Hematopoietic multipotent progenitor cell treated with erythropoietin and hydrocortisone succinate and interleukin-3 and kit ligand, for 15 days (in vitro differentiated cells): ENCODE results near the gene VDR.
"Not testable (repeated sequence)": the region's sequence is repeated elsewhere in the genome, so short reads cannot be mapped to it uniquely, and the experiment has no call there.

Experiments
- DNase-seq: peaks from one replicate; pipeline ENCODE4 v3.0.0-alpha.2; 2015; ENCODE audit warnings: low spot score

Gene VDR

DNA sequence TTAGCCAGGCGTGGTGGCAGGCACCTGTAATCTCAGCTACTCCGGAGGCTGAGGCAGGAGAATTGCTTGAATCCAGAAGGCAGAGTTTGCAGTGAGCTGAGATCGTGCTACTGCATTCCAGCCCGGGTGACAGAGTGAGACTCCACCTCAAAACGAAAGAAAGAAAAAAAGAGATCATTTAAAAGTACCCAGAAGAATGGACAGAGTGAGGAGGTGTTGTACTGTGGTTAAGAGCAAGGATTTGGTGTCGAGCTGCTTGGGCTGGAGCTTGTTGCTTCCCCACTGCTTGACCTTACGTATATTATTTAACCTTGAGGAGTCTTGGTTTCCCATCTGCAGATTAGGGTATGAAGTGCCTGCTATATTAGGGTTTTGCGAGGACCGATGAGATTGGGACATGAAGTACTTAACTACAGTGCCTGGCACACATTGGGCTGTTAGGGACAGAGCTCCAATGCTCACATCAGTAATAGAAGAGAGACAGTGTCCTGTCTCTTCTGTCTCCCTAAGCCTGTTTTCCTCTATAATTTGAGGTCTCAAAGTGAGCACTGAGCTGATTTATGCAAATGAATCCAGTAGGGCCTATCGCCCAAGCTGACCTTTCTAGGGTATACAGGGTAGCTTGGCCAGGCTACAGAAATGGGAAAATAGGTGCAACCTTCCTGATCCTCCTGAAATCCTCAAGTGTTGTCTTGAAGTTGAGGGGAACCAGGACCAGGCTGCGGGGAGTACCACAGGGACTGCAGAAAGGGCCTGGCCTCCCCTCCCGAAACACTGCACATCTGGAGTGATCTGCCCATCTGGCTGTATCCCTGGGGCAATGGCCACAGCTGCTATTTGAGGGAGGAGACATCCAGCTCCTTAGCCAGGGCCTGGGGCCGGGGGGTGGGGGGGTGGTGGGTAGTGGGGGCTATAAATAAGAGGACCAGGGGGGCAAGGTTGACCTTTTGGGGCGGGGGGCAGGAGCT lies 76.5 kb downstream of the VDR start:
- DNase-seq: no peak

DNA sequence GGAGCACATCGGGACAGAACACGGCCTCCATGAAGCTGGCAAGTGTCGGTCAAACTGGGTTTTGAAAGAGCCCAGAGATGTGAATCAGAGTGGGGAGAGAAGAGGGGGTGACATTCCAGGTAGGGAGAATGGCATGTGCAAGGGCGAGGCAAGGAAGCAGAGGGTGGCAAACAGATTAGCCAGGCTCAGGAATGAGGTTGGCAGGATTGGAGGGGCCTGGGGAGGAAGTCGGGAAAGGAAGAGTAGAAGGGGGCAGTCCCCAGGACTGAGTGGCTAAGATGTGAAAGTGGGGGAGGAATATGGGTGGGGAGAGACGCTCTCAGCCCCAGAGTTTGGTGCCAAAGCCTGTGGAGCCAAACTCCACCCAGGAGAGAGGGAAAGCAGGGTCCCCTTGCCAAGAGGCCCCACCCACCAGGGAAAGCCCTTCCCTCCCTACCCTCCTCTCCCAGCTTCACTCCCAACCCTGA lies 79.6 kb downstream of the VDR start:
- no peak for DNase-seq

DNA sequence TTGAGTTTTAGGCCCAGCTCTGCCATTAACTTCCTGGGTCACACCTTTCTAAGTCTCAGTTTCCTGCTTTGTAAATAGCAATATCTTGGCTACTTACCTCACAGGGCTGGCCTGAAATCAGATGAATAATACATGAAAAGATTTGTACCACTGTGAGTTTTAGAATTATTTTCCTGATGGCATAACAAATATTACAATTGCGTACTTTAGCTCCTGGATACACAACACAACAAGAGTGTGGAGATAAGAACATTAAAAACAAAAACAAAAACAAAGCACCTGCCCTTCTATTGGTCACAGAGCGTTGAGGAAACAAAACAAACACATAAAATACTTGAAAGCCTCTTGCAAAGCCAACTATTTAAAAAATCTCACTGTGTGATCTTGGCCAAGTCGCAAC lies 80.2 kb downstream of the VDR start:
- no peak for DNase-seq

DNA sequence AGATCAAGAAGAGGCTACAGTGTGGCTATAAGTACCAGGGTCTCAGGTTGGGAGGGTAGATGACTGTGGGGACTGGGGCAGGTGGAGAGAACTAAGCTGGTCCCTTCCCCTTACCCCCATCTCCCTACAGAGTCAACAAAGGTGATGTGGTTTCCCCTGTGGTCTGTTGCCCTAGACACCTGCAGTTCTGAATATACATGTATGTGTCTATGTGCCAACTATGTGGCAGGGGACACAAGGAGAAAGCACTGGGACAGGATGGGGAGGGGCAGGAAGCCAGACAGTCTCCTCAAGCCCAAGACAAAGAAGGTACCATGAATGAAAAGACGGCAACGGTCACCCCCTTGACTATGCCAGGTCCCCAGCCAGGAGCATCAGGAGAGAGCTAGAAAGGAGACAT lies 80.6 kb downstream of the VDR start:
- DNase-seq: no peak

DNA sequence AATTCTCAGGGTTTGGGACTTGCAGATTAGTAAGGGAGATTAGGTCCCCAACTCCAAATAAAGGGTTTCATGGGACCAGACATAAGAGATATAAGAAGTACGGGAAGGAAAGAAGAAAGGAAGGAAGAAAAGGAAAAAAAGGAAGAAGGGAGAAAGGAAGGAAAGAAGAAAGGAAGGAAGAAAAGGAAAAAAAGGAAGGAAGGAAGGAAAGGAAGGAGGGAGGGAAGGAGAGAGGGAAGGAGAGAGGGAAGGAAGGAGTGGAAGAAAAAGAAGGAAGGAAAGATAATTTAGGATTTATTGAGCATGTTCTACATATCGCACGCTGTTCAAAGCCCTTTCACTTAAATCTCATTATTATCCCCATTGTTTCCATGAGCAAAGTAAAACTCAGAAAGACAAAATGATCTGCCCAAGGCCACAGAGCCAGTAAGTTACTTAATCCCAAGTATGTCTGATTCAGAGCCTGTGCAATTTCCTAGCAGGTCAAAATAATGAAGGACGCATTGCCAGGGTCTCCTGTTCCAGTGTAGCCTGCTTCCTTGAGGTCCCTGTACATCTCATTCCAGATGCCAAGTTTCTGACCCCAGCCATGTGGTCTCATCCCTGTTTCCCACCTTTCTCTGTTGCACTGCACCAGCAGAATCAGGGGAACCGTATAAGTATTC lies 81.2 kb downstream of the VDR start:
- DNase-seq: no peak

DNA sequence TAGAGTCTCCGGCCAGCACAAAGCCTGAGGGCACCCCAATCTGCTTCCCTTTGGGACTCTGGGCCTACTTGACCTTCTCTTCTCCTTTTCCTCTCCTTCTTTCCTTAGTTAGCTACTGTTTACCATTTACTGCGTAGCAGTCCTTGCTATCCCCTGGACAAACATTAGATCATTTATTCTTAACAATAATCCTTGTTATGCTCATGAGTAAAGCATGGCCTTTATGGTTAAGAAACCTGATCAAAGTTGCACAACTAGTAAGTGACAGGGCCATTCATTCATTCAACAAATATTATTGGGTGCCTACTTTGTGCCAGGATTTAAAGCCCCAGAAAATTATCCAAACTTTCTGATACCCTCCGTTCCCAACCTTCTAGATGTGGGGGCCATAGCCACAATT lies 81.9 kb downstream of the VDR start:
- no peak for DNase-seq

DNA sequence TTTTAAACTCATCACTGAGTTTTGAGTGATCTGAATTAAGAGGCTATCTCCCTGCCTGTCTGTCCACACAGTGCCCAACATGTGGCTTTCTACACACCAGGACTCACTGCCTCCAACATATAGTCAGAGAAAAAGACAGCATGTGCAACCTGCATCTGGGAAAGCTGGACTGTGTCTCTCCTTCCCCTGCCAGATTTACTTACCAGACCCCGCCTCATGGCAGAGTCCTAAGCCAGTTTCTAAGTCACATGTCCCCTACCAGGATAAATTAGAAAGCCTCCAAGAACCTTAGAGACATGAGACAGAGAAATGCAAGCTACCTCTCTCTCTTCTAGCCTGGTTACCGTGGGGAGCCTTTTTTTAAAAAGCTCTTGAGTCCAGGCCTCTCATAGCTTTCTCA lies 82.4 kb downstream of the VDR start:
- no peak for DNase-seq

DNA sequence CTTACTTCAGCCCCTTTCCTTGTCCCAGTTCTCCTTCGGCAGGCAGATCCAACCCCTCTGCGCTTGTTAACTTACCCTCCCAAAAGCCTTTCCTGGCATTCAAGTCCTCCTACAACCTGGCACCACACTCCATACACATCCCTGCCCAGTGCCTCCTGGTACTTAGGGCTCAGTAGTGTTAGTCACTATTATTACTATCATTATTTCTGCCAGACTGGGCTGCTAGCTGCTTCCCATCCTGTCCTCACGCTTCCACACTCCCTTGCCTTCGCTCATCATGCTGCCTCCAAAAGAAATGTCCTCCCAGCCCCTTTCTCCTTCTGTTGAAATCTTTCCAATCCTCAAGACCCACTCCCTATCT lies 83.5 kb downstream of the VDR start:
- DNase-seq: no peak

DNA sequence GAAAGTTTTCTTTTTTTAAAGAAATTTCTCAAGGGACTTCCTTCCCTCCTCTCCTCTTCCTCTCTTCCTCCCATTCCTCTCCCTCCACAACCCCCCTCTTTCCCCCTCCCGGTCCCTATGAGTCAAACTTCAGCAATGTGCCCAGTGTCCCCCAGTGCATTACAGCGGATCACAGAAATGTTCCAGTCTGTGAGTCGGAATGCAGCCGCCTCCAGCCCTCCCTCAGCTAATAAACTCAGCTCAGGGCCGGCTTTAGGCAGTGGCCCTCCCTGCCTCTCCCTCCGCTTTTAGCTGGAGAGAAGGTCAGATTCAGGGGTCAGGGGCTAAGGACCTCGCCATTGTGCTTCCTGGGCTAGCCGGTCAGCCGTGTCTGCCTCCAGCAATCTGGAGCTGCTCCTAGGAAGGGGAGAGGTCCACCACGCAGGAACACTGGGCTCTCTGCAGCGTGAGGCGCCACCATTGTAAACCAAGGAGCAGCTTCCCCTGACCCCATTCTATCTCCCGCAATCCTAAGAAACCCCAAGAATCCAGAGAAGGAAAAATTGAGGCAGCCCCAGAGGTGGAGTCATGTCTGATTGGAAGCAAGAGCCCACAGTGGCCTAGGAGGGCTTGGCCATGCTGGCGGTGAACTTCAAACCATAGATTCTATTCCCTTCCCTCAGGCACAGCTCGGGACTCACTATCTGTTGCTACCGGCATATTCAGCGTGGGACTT lies 84.0 kb downstream of the VDR start:
- no peak for DNase-seq

DNA sequence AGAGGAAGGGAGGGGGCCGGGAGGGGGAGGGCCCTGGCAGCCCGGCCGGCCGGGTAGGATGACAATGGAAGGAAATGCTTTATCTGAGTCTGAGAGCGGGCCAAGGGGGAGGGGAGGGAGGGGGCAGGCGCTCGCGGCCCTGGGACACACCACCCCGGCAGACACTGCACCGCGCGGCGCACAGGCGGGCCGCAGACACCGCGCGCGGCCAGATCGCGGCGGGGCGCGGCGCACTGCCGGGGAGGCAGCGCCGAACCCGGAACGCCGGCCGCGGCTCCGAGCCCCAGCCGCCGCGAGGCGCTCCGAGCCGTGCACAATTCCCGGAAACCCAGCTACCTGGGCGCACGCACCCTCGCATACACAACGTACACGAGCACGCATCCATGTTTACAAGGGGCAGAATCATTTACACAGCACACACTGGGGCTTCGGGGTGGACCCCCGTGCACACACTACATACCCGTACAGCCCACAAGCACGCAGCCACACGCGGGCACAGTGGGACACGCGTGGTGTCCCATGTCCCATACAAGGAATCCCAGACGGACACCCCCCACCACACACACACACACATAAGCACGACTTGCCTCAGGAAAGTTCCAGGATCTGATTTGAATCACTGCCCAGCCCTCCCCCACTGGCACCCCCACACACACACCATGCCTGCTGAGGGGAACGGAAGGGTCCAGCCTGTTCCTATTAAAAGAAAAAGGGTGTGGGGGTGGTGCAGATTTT lies 84.7 kb downstream of the VDR start, which contains the start of gene HDAC7:
Gene HDAC7, minus strand, starts transcription at position 8 of the 735 bp plus-strand sequence. CDS start 118 bp downstream, outside the sequence.
- peak; percentile 42 for DNase-seq

DNA sequence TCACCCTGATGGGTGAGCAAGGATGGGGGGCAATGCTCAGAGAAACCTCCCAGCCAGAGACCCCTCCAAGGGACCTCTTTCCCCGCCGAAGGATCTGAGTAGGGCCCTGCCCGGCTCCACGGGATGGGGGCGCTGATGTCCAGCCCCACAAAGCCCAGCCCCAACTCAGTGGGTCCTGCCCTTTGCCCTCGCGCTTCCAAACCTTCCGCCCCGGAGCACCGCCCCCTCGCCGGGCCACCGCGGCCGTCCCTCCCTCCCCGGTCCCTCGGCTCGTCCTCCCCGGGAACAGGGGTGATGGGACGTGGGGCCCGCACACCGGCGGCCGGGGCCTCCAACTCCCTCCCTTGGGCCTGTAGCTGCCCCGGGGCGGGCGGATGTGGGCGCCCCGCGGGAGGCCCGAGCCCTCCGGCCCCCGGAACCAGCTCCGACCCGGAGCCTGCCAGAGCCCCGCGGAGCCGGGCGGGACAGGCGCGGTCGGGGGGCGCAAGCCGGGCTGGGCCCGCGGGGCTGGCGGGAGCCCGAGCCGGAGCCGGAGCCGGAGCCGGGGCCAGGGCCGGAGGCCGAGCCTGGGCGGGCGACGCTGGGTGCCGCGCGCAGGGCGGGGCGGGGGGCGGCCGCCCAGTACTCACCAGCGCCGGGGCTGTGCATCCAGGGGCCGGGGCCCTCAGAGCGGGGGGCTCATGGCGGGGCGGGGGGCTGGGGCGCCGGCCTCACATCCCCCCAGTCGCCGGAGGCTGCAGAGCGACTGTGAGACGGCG lies 85.5 kb downstream of the VDR start:
- DNase-seq: no peak

DNA sequence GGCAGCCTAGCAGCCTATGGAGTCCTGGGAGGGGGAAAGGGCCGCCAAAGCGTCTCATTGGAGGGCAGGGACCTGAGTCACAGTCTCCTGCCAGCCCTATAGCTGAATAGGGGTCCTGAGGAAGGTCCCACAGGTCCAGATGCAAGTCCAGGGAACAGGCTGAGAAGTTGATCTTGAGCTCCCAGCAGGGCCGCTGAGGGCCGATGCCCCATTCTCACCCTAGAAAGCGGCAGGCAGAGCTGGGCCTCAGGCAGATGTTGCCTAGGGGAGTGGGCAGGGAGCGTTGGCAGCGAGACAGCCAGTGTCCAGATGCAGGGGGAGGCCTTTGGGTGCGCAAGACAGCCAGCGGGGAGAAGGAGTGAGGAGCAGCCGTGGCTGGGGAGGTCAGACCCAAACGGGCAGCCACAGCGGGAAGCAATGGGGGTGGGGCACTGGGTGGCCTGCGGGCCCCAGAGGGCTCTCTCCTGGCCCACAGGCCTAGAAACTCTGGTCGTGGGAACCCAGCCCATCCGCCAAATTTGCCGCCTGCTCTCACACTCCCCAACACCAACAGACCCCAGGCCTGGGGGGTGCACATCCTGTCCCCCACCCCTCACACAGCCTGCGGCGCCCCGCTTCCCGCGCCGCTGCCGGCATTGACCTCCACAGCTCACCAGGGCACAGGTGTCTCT lies 86.2 kb downstream of the VDR start:
- no peak for DNase-seq

DNA sequence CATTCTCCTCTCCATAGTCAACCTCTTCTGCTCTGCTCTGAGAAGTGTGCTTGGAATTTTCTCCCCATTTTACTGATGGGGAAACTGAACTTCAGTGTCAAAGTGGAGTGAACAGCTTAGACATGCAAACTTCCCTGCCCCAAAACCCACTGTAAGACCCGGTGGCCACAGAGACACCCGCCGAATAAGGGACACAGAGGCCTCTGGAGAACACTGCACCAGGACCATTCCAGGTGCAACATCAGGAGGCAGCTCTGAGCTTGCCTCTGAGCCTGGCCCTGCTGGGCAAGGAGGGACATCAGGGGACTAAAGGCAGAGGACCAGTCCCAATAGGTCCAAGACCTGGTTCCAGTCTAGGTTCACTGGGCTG lies 86.8 kb downstream of the VDR start:
- DNase-seq: no peak

DNA sequence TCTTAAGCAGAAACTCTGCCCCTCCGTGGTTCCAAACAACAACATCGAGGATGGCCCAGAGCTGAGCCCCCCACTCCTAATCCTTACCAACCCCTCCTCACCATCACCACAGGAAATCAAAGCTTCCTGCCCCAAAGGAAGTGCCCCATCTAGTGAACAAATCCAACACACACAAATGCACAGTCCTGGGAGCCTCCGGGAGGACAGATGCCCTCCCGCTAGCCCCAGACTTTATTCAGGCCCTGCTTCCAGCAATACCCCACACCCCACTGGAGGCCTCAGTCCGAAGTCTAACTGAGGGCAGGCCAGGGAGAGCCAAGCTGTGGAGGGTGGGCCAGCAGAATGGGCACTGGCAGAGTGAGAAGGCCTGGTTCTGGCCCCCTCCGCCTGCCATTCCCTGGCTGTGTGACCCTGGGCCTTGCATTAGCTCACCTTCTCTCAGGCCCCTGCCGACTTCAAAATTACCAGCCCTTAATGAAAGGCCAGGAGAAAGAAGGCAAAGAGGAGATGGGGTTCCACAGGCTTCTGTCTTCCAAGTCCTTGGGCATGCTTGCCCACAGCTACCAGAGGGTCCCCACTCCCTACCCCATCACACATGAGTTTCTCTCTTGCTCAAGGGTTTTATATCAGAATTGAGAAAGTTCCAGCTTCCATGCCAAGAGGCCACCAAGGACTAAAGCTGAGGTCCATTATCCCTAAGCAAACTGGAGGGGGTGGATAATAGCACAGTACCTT lies 87.4 kb downstream of the VDR start:
- DNase-seq: no peak

DNA sequence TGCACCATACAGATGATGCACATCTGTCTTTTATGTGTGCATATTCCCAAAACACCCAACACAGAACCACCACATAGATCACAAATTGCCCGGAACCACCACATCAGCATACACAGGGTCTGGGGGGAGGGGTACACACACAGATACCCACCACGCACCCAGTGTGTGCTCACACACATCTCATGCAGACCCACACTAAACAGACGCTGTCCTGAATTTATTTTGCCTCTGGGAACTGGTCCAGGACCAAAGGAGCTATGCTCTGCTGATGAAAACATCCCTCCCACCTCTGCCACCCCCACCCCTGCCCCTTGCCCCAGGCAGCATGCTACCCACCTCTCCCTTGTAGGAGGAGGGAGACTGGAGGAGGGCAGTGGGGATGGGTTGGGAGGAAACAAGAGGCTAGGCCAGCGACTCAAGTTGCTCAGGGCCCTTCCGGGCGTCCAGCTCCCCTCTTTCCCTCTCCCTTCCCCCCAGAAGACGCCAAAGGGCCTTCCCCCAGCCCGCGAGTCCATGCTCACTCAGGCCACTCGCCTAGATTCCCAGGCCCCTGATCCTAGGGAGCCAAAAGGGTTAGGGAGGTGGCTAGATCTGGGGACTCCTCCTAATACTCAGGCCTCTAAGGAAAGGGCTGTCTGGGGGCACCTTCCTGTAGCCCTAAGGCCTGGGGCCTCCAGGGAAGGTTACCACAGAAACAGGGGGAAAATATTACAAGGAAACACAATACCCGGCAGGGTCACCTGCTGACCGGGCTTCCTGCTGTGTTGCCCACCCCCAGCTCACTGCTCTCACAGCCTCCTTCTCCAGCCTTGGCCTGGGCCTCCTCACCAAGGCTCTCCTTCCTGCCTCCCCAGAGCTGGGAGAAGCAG lies 88.2 kb downstream of the VDR start:
- DNase-seq: no peak

DNA sequence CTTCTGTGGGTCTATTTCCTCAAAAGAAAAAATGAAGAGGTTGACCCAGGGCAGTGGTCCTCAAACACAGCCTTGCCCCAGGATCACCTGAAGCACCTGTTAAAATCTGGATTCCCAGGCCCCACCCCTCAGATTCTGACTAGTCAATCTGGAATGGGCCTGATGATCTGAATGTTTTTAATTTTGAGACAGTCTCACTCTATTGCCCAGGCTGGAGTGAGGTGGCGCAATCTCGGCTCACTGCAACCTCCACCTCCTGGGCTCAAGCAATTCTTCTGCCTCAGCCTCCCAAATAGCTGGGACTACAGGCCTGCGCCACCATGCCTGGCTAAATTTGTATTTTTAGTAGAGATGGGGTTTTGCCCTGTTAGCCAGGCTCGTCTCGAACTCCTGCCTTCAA lies 89.3 kb downstream of the VDR start:
- not testable (repeated sequence) for DNase-seq

DNA sequence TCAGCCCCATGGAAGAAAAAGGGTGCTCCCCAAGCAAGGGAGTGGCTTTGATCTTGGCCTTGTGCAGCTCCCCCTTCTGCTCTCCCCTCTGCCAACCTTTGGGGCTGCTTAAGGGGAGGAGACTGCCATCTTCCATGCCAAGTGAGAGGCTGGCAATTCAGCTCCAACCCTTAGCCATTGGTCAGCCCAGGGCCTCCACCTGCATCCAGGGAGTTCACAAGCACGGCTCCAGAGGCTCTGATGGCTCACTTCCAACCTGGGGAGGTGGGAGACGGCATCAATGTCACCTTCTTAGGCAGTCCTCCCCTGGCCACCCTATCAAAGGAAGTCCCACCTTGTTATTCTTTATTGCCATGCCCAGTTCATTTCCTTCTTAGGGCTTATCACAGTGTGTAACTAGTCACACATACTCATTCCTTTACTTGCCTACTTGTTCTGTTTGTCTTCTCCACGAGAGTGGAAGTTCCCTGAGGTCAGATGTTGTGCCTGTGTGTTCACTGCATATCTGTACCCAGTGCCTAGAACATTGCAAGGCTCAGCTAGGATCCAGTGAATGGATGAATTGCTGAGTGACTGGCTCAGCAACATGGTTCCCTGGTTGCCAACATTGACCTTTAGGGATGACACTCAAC lies 90.1 kb downstream of the VDR start:
- no peak for DNase-seq

DNA sequence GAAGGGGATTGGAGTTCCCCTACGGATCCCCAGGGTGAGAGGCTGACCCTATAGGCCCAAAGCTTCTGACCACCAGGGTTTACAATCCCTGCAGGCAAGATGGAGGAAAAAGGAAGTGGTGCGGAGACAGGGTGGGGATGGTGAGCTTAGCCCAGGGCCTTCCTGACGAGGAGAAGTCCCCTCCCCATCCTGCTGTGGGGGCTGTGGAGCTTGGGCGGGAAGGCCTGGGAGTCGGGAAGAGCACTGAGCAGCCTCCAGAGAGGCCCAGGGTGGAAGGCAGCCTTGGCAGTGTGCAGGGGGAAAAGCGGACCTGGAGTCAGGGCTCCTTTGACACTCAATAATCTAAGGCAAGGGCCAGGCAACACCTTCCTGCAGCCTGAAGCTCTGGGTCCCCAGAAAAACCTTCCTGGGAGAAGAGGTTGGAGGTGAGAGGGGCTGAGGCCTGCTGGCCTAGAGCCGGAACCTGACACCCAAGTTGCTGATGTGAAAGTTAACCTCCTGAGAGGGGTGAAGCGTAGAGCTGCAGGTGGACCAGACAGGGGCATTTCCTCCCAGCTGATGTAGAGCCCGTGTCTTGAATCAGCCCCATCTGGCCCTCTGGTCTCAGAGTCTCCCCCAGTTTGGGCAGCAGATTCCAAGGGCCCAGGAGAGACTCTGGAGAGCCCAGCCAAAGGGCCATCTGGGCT lies 91.1 kb downstream of the VDR start:
- no peak for DNase-seq
